Upper lobe of right lung (tissue), 1 donor: Measurements from ENCODE around the gene CHST10. TPM values are rescaled to one million over a fixed set of nuclear protein-coding genes. Genes with fewer than 3 reads are reported as not detected.

ENCODE experiments used
- ATAC-seq: fragments of 200-7000 bp; cut with Tn5 transposase; one replicate; pipeline ENCODE4 v1.9.1; 2020; ENCODE audit warnings: mild to moderate bottlenecking, moderate library complexity
- DNase-seq: peaks from one replicate; pipeline ENCODE4 v3.0.0-alpha.2; 2020
- H3K27ac ChIP-seq: fragments of 200-600 bp; one replicate; pipeline ENCODE4 v1.8.0; 2022
- H3K27me3 ChIP-seq: fragments of 200-600 bp; one replicate; pipeline ENCODE4 v1.8.0; 2022; ENCODE audit warnings: mild to moderate bottlenecking
- H3K36me3 ChIP-seq: fragments of 200-600 bp; one replicate; pipeline ENCODE4 v1.8.0; 2022
- H3K4me1 ChIP-seq: fragments of 200-600 bp; one replicate; pipeline ENCODE4 v1.8.0; 2022
- H3K4me3 ChIP-seq: fragments of 200-600 bp; one replicate; pipeline ENCODE4 v1.8.0; 2022; ENCODE audit warnings: mild to moderate bottlenecking
- H3K9me3 ChIP-seq: fragments of 200-600 bp; one replicate; pipeline ENCODE4 v1.8.0; 2022
- CTCF ChIP-seq: fragments of 200-600 bp; IDR thresholded peaks from one replicate; pipeline ENCODE4 v1.8.0; 2022; ENCODE audit warnings: antibody characterized with exemption
- intact Hi-C: fragments of 100-400 bp; cut with DNase I; formaldehyde crosslinking; loops from one replicate; pipeline ENCODE4 v1.11.0; 2022
- total RNA-seq: library from RNA; stranded (reverse); fragmentation: NEBNext Ultra II Directional; extraction: Animal tissue kit (Norgen Biotek cat#: 25700); gene quantifications from one replicate; pipeline ENCODE4 v1.2.1, GENCODE V29; 2021
- donor health status: DM: no; HTN: yes; CAD: no; lungs with severe emphysema.

Gene CHST10
- total RNA-seq, 1 donor from 2014 or later, result 8.4 TPM

- Histone ChIP-seq H3K36me3 (peaks cover 11% of the 10 kb centered on the region), H3K27me3 (no peaks in the 10 kb centered on the region), H3K27ac (no peak overlapping the region), H3K4me3 (no peak overlapping the region), H3K4me1 (no peaks in the 10 kb centered on the region), H3K9me3 (no peaks in the 10 kb centered on the region)
- intact Hi-C loops, result no loop called here
- TF ChIP-seq CTCF, result no peak
- no peak for ATAC-seq
- DNase-seq, result no peak
Observed at GRCh38 chr2:100397118-100397860, 20.2 kb downstream of the CHST10 start.

GRCh38 chr2:100396483-100396882 lies 21.0 kb downstream of the CHST10 start:
- Histone ChIP-seq H3K27ac (no peak overlapping the region), H3K36me3 (peaks cover 11% of the 10 kb centered on the region), H3K4me3 (no peak overlapping the region), H3K9me3 (no peaks in the 10 kb centered on the region), H3K27me3 (no peaks in the 10 kb centered on the region), H3K4me1 (no peaks in the 10 kb centered on the region)
- no peak for ATAC-seq
- intact Hi-C loops, result no loop called here
- no peak for TF ChIP-seq CTCF
- DNase-seq, result no peak

GRCh38 chr2:100395532-100396350 lies 21.7 kb downstream of the CHST10 start:
- no peaks in the 10 kb centered on the region for H3K9me3 ChIP-seq
- no peak for TF ChIP-seq CTCF
- H3K4me1 ChIP-seq, result no peaks in the 10 kb centered on the region
- H3K27me3 ChIP-seq, result no peaks in the 10 kb centered on the region
- DNase-seq (no peak), ATAC-seq (no peak)
- peaks cover 11% of the 10 kb centered on the region for H3K36me3 ChIP-seq
- no peak overlapping the region for H3K27ac ChIP-seq
- no peak overlapping the region for H3K4me3 ChIP-seq
- intact Hi-C loops, result no loop called here

GRCh38 chr2:100394111-100394641 lies 23.3 kb downstream of the CHST10 start:
- H3K9me3 ChIP-seq, result no peaks in the 10 kb centered on the region
- DNase-seq, result no peak
- no peaks in the 10 kb centered on the region for H3K4me1 ChIP-seq
- TF ChIP-seq CTCF, result no peak
- intact Hi-C loops, result no loop called here
- no peak for ATAC-seq
- no peak overlapping the region for H3K27ac ChIP-seq
- no peak overlapping the region for H3K4me3 ChIP-seq
- H3K27me3 ChIP-seq, result no peaks in the 10 kb centered on the region
- H3K36me3 ChIP-seq, result peaks cover 11% of the 10 kb centered on the region

GRCh38 chr2:100393362-100393761 lies 24.1 kb downstream of the CHST10 start:
- Histone ChIP-seq H3K9me3 (no peaks in the 10 kb centered on the region), H3K27ac (no peak overlapping the region), H3K27me3 (no peaks in the 10 kb centered on the region), H3K36me3 (peaks cover 11% of the 10 kb centered on the region), H3K4me1 (no peaks in the 10 kb centered on the region), H3K4me3 (no peak overlapping the region)
- intact Hi-C loops, result no loop called here
- DNase-seq (no peak), ATAC-seq (no peak)
- TF ChIP-seq CTCF, result no peak
